Stimulated activated CD4-positive, alpha-beta T cell treated with anti-CD3 and anti-CD28 coated beads, Interleukin-1b, Interleukin-23, amount 100 ng/mL, for 4 hours (primary cell): ENCODE measurements around the gene RPL38.
A peak's percentile ranks its signal among the peaks of the same experiment; 100 is the strongest.

ENCODE experiments used
- DNase-seq, 2 donors: peaks; one replicate each; pipeline ENCODE4 v3.0.0-alpha.2; 2020; ENCODE audit warnings: low read depth in 2 of 2

Gene RPL38

DNA sequence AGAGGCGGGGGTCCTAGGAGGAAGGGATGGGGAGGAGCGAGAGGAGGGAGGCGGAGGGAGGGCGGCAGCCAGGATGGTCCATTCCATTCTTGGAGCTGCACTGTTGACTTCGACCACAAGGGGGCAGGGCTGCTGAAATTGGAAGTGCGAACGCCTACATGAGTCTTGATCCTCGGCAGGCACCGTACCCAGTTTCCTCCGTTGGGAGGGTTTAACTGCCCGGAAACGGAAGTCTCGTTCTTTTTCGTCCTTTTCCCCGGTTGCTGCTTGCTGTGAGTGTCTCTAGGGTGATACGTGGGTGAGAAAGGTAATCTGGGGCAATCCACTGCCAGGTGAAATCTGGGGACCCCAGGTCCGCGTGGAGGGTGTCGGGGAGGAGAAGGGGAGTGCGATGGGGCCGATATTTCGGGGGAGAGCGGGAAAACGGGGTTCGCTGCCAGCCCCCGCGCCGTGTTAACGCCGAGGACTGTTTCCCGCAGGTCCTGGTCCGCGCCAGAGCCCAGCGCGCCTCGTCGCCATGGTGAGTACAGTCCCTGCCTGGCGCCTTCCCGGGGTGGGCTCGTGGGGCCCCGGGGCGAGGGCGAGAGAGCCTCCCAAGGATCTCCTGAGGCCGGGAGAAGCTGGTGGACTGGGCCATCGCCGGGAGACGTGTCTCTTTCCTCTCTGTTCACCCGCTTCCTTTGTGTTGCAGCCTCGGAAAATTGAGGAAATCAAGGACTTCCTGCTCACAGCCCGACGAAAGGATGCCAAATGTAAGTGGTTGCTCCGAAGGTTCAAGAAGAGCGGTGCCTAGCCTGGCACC lies at the start of gene RPL38:
RPL38 (plus strand) TSS at position 240 of the 802 bp plus-strand sequence; CDS start at position 518, 278 bp downstream.
- peak; percentile 95 for DNase-seq

DNA sequence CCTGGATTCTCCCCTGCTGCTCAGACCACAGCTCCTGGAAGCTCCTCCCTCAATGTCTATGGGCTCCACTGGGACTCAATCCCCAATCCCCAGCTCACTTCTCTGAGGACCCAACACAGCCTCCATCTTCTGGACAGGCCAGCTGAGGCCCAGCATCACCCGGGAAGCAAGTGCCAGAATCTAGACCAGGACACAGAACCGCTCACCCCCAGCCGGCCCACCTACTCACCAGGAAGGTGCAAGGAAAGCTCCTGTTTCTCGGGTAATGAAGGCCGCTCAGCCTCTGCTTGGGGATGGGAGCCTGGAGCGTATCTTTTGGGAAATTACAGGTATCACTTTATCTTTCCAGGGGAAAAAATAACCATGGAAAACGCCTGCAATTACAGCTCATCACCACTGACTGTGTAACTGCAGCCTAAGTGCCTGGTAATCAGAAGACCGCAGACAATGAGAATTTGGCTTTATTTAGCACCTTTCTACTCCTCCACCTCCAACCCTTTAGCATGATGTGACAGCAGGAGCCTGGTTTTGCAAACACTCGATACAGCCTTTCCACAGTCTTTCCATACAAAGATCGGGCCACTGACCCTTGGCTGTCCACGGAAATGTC lies 49.6 kb upstream of the RPL38 start:
- no peak for DNase-seq

DNA sequence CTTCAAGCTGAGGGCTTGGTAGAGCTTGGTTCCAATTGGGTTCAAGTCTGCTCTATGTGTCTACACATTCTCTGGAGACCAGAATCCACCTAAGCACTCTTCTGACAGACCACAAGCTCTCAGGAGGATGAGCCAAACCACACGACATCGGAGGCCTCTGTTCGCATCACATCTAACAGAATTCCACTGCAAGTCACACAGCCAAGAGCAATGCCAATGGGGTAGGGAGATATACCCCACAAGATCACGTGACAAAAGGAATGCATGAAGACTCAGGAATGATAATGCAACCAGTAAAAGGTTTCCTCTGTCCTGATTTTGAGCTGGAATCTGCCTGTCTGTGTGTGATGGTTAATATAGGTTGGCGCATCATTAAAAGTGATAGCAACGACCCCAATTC lies 46.6 kb upstream of the RPL38 start:
- DNase-seq, result no peak

DNA sequence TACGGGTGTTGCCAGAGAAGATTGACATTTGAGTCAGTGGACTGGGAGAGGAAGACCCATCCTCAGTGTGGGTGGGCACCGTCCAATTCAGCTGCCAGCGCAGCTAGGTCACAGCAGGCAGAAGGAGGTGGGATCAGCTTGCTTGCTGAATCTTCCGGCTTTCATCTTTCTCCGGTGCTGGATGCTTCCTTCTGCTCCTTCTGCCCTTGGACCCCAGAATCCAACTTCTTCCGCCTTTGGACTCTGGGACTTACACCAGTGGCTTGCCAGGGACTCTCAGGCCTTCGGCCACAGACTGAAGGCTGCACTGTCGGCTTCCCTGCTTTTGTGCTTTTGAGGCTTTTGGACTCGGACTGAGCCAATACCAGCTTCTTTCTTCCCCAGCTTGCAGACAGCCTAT lies 46.1 kb upstream of the RPL38 start:
- no peak for DNase-seq

DNA sequence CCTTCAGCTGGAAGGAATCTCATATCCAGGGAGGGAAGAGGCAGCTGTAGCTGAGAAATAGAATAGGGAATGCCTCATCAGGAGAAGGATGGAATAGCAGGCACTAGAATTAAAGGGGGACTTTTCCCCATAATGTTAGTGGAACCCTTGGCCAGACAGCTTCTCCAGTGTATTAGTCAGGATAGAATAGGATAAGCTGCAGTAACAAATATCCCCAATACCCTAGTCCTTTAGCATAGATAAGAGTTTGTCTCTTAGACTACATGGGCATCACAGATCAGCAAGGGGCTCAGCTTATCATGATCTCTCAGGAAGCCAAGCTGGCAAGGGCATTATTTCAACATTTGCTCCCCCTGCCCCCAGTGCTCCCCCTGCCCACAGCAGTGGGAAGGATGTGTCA lies 44.7 kb upstream of the RPL38 start:
- no peak for DNase-seq

DNA sequence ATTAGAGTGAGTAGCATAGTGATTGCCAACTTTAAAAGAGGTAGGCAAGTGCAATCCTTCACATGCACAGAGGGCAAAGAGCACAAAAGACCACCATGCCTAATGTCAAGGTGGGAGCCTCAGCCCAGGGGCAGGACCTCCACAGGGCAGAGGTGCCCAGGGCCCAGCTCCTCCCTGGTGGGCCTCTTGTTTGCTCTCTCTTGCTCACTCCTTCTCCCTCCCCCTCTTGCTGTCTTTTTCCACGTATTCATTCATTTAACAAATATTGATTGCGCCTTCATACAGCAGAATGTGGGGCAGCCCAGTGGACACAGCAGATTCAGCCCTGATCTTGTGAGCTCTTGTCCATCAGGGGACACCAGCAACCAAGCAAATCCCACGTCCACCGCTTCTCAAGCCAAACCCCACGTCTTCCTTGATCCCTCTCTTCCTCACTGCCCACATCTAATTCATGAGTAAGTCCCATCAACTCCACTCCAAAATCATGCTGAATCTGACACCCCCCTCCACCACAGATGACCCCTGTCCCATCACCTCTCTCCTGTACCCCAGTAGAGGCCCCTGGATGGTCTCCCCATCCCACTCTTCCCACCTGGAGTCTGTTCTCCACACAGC lies 44.1 kb upstream of the RPL38 start:
- no peak for DNase-seq

DNA sequence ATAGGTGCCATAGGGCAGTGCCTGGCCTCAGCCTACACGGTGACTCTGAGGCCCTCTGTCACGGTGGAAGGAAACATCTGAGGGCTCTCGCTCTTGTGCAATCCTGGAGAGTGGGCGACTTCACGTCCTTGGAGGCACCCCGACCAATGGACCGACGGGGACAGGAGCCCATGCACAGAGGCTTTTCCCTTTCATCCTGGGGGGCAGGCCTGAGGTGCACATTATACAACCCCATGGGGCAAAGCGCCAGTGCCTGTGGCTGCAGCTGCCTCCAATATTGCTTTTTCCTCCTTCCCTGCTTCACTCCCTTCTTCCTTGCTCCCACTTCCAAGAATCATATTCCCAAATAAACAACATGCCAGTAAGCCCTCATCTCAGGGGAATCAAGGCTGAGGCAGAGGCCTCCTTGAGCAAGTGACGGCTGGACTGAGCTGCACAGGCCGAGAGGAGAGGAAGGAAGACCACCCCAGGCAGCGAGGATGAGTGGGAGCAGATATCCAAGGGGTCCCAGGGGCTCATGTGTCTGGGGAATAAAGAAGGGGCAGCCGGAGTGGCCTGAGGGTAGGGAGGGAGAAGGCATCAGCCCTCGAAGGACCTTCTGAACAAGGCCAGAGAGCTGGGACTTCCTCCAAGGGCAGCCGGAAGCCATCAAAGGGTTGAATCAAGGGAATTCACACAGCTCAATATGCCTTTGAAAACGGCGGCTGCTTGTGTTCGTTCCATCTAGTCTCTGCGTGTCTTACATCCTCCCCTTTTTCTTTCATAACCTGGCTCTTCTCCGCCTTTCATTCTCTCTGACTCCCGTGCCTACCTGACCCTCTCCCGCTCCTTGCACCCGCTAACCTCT lies 42.6 kb upstream of the RPL38 start:
- DNase-seq, result no peak

DNA sequence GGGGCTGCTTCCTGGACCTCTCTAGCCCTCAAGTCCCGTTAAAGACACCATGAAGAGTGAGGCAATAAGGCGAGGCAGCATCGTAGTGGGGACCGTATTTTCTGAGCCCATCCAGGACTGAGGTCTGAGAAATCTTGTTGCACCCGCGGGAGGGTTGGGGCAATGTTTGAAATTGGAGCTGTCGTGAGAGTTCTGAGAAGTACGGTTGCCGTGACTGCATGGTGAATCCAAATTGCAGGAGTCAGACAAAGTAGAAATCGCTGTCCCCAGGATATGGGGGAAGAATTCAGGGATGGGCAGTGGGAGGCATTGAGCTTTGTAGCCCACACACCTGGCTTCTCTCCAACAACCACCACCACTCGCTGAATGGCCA lies 42.0 kb upstream of the RPL38 start:
- no peak for DNase-seq

DNA sequence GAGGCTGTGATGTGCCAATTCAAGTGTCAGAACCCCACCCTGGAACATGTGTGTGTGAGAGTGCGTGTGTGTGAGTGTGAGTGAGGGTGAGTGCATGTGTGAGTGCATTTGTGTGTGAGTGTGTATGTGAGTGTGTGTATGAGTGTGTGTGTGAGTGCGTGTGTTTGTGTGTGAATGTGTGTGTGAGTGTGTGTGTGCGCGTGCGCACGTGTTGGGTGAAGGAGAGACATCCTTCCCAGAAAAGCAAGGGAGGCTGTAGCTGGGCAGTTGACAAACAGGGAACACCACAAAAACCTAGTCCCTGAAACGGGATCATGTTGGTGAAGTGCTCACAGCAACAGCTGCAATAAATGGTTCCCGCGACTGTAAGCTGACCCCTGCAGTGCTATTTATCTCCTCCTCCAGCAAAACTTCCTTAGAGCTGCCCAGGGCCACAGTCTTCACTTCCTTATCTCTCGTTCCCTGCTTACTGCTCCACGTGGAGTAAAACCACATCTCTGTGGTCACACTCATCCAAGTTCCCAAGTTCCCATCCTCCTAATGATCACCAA lies 40.1 kb upstream of the RPL38 start:
- no peak for DNase-seq

DNA sequence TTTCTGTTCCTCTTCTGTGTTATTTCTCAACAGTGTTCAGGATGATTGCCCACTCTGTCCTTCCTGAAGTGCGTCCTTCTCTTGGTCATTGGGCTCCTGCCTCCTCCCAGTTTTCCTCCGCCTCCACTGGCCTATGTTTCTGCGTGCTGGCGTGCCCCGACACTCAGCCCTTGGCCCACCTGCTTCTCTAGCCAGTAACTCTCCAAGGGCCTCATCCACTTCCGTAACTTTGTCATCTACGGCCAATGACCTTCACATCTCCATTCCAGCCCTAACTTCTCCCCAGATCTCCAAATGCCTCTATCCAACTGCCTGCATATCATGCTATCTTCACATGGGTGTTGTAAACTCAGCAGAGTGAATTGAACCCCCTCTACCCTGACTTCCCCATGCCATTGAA lies 39.6 kb upstream of the RPL38 start:
- no peak for DNase-seq

DNA sequence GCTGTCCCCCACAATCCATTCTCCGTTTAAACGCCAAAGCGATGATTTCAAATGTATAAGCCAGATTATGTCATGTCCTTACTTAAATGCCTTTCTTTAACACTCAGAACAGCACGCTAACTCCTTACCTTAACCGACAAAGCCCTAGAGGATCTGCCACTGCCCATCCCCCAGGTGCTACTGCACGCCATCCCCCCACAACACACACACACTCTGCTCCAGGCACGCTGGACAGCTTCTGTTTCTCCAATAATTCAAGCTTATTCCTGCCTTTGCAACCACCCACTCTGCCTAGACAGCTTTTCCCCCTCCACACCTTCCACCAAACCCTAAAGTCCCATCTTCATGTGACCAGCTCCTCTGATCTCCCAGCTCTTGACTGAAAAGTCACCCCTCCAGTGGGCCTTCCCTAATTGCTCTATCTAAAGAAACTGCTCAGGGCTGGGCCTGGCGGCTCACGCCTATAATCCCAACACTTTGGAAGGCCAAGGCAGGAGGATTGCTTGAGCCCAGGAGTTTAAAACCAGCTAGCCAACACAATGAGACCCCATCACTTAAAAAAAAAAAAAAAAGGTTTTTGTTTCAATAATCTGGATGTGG lies 38.9 kb upstream of the RPL38 start:
- no peak for DNase-seq

DNA sequence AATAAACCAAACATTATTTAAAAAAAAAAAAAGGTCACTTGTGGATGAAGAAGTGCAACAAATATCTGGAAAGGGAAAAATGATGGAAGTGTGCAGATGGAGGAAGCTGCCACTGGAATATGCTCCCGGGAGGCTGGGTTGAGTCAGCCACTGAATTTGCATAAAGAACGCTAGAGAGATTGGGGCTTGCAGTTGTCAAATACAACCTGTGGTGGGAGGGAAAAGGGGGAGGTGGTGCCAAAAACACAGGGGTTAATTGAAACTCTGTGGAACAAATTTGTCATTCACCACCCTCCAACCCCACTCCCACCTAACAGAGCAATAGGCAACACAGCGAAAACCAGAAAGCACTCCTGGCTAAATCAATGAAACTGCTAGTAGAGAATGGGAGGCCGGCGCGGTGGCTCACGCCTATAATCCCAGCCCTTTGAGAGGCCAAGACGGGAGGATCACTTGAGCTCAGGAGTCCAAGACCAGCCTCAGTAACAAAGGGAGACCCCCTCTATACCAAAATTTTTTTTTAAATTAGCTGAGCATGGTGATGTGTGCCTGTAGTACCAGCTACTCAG lies 37.6 kb upstream of the RPL38 start:
- no peak for DNase-seq

DNA sequence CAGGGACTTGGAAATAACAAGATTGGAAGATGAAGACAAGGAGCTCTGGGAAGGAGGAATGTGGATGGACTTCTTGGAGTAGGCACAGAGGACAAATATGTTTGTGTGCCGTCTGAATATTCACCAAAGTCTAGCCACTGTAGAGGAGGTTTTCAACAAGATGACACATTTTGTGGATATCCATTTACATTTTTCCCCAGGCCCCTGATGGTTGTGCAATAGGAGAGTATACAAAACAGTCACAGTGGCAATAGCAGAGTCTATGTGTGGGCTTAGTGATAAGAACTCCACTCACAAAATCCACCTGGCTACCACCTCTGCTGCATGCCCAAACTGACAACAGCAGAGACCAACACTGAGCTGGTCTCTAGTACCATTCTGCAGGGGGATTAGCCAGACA lies 32.6 kb upstream of the RPL38 start:
- DNase-seq, result no peak

DNA sequence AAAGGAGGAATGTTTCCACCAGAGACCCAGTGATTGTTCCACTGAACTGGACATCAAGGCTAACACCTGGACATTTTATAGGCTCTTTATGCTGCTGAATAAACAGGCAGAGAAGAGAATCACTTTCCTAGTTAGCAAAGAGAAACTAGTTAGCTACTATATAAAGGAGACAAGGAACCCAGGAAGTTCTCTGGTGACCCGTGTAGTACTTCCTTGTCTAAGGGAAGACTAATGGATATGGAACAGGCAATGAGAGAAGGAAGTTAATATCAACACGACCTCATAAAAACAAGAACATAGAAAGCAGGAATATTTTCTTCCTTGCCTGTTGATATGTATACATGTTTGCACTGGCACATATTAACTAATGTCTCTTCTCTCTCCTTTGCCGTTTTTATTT lies 30.8 kb upstream of the RPL38 start:
- DNase-seq, result no peak

DNA sequence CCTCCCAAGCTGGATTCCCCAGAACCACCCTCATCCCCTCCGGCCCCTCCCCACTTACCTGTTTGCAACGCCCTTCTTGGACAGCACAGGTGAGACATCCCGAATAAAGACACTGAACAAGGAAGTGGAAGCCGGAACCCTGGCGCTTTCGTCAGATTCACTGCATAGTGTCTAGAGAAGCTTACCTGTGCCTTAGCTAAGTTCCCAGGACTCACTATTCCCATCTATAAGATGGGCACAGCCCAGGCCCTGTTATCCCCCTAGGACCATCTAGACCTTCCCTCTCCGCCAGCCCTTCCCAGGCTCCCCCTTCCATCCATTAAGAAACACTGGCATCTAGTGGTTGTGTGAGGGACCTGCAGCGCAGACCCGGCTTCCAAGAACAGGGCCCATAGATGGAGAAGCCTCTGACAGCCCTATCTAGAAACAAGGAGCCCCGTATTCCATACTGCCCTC lies 26.9 kb upstream of the RPL38 start:
- peak; percentile 12 to 21 for DNase-seq

DNA sequence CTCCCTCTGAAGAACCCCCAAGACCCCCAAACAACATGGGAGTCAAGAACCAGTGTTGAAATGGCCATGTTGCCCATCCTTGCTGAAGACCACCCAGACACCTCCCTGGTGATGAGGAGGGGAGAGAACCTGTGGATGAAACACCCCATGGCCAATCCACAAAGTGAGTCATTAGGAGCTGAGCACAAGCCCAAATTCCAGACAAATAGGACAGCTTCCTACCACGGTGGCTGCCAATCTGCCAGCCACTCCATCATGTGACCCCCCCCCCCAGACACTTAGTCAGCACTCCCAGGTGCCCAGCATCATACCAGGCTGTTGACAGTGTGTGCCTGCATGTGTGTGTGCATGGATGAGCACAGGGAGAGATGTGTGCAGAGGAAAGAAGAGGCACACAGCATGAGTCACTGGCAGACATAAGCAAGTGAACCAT lies 26.4 kb upstream of the RPL38 start:
- DNase-seq, result no peak

DNA sequence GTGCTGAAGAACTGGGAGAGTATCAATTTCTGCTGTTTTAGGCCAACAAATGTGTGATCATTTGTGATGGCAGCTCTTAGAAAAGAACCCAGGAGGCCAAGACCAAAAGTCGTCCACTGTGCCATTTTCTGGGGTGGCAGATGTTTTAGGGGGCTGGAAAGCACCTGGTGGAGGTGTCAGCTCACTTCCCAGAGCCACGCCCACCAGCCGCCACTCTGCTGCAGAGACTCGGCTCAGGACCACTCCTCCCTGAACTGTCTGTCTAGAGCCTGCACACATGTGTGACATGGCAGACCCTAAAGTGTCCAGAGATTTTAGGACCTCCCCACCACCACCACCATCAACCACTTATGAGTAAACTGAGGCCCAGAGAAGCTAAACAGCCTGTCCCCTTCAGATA lies 23.9 kb upstream of the RPL38 start:
- no peak for DNase-seq

DNA sequence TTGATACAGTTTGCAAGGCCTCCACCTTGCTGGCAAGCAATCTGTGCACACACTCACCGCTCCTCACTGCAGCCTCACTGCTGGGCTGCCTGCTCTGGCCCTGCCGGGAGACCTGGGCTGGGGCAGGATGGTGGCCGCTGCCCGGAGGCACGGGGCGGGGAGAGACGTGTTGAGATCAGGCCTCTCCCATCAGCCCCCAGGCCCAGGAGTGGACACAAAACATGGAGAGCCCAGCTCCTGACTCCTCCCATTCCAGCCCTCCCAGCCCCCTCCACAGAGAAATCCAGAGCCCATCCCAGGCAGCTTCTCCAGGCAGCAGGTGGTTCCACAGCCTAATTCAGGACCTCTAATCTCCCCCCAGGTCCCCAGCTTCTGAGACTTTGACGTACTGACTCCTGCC lies 23.1 kb upstream of the RPL38 start:
- no peak for DNase-seq

DNA sequence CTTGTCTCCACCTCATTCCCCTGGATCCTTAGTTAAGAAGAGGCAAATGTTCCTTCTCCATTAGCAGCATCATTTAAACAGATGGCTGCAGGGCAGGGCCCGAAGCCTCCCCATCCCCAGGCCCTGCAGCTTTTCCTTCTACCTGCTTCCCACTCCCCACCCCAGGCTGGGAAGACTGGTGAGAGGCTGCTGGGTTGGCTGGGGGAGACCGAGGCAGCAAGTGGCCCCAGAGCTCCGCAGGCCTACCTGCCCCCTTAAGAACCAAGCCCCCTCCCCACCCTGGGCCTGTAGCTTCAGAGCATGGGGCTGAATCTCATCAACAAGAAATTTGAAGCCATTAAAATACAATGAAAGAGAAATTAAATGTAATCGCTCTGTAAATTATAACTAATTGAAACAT lies 22.1 kb upstream of the RPL38 start:
- no peak for DNase-seq

DNA sequence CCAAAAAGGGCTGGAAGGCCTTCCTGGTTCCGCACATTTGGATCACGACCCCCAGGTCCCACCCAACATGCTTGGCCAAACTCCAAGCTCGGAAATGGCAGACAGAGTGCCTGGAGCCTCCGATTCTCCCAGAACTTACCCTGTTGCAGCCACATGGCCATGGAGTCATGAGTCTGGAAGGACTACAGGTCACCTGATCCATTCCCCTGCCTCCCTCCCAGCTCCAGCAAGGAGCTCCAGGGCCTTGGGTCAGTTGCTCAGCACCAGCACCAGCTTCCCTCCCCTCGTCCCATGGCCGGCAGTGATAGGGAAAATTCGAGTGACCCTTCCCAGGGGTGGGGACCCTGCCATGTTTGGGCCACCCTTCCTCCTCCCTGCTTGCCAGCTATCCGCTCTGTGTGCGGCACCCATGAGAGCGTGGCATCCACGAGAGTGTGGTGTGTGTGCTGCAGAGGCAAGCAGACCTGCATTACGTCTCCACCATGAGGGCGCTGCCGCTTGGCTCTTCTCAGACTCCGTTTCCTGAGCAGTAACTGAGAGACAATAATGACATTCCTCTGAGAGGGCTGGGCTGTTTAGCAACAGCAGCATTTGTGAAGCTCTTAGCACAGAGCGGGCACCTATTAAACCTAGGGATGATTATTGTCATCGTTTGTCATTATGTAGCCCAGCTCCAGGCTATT lies 21.3 kb upstream of the RPL38 start:
- no peak for DNase-seq

DNA sequence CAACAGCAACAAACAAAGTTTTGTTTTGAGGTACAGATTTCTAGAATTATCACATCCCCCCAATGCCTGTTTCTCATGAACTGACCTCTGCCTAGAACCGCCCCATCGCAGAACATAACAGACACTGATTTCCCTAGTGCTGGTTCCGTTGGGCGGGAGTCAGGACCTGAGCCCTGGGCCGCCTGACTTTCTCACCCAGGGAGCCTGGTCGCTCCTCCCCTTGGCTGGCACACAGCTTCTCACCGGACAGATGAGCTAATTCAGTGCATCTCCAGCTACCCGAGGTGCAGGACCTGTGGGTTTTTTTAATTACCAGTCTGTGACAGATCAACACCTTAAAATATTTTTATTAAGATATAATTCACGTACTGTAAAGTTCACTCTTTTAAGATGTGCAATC lies 20.1 kb upstream of the RPL38 start:
- DNase-seq, result no peak
